Fibroblast of lung (primary cell): Measurements from ENCODE around the gene GLYR1.

Source experiments
- CTCF ChIP-seq, 2 donors: IDR thresholded peaks in 1 of 2; conservative IDR thresholded peaks in 1 of 2; 1 replicate in 1 of 2; 2 replicates in 1 of 2; pipeline ENCODE4 v1.5.1; 2011 to 2012; ENCODE audit warnings: low read length in 2 of 2, control low read depth in 1 of 2, inconsistent platforms in 1 of 2, low read depth in 1 of 2, mild to moderate bottlenecking in 1 of 2
- EZH2 ChIP-seq: IDR thresholded peaks from 2 replicates; pipeline ENCODE4 v1.5.1; 2012; ENCODE audit warnings: low read length, control low read depth, mild to moderate bottlenecking; ENCODE audit errors: missing control alignments

GRCh38 chr16:4832698-4833343, 14.3 kb downstream of the GLYR1 start:
- no peak for TF ChIP-seq CTCF (conservative IDR thresholded peaks at IDR 0.05 in 1 of 2, IDR thresholded peaks at IDR 0.05 in 1 of 2; ENCODE audit: low read depth in 1 of 2, low read length in 2 of 2)
- no peak for TF ChIP-seq EZH2
